Pancreas (tissue), 10 donors: ENCODE results near the gene NOD2. TPM values are rescaled to one million over a fixed set of nuclear protein-coding genes. Genes with fewer than 3 reads are reported as not detected.

Experiments used
- ATAC-seq, 4 donors: fragments of 200-7000 bp; cut with Tn5 transposase; one replicate each; pipeline versions ENCODE4 v1.8.0 to v1.9.1; 2020; ENCODE audit warnings: mild to moderate bottlenecking in 4 of 4, moderate library complexity in 4 of 4
- DNase-seq, 6 donors: peaks; one replicate each; pipeline ENCODE4 v3.0.0-alpha.2; 2020
- FAIRE-seq: peaks from 2 replicates; lab custom pipeline; 2012; peaks lifted over from hg19 to GRCh38; lab: Jason Lieb, UNC
- H3K27ac ChIP-seq, 4 donors: fragments of 200-600 bp; sonication (generic); 1 replicate in 3 of 4; 2 replicates in 1 of 4; pipeline versions ENCODE4 v1.5.0 to v1.8.0; 2020
- H3K27me3 ChIP-seq, 4 donors: fragments of 200-600 bp; one replicate each; pipeline ENCODE4 v1.8.0; 2021
- H3K36me3 ChIP-seq, 3 donors: fragments of 200-600 bp; sonication (generic) in 1 of 3; one replicate each; pipeline versions ENCODE4 v1.5.0 to v1.8.0; 2020 to 2021
- H3K4me1 ChIP-seq, 3 donors: fragments of 200-600 bp; one replicate each; pipeline ENCODE4 v1.8.0; 2021
- H3K4me3 ChIP-seq, 4 donors: fragments of 200-600 bp; sonication (generic) in 2 of 4; one replicate each; pipeline versions ENCODE4 v1.5.0 to v1.8.0; 2020 to 2021
- H3K9me3 ChIP-seq, 4 donors: fragments of 200-600 bp; one replicate each; pipeline ENCODE4 v1.8.0; 2021
- CTCF ChIP-seq, 4 donors: fragments of 200-600 bp; sonication (generic) in 3 of 4; IDR thresholded peaks; one replicate each; pipeline versions ENCODE4 v1.5.0 to v1.8.0; 2021; ENCODE audit warnings: antibody characterized with exemption in 4 of 4
- WGBS, 2 donors: extraction: QIAGEN DNeasy Blood & Tissue Kit; methylation state at CpG; one replicate each; pipeline ENCODE4 v1.1.7; 2013; 5-methylcytosine and 5-hydroxymethylcytosine counted together
- intact Hi-C, 3 donors: fragments of 100-400 bp; cut with DNase I; formaldehyde crosslinking; loops; one replicate each; pipeline versions ENCODE4 v1.11.1 to v1.14.2; 2022
- polyA plus RNA-seq, 2 donors: library from polyadenylated mRNA; stranded (reverse); fragments of 200-250 nt; gene quantifications; one replicate each; pipeline ENCODE4 v1.2.3, GENCODE V29; 2013
- total RNA-seq, 6 donors: library from RNA; stranded (reverse); fragmentation: NEBNext Ultra II Directional in 4 of 6; extraction: Animal tissue kit (Norgen Biotek cat#: 25700) in 4 of 6; gene quantifications; one replicate each; pipeline versions ENCODE4 v1.2.1 to v1.2.4, GENCODE V29; 2021 to 2023
- donor health status: healthy with polysubstance abuse.
- donor health status: DM: no; HTN: no; CAD: no; lungs with moderate emphysema.
- donor health status: DM: no; HTN: no; CAD: no.
- donor health status: control.
- donor health status: control.
- donor health status: Bipolar disorder and iron deficiency.
- donor health status: DM: yes; HTN: yes; CAD: no.
- donor health status: DM: no; HTN: no; CAD: no.
- donor health status: DM: no; HTN: no; CAD: no.
- donor health status: DM: yes; HTN: yes; CAD: no.

NOD2 gene
- total and polyA plus RNA-seq, 8 donors = 0.08 to 2.1 (median 0.27) TPM

GRCh38 chr16:50765260-50765659 lies 71.9 kb downstream of the NOD2 start:
- WGBS, 2 donors = 75 to 87% methylated on average over 1 of the region's 1 CpG
- intact Hi-C loops = no loop called here
- TF ChIP-seq CTCF (IDR thresholded peaks at IDR 0.05) = no peak
- FAIRE-seq (no peak), DNase-seq (no peak), ATAC-seq (no peak)
- Histone ChIP-seq H3K27ac (no peak overlapping the region), H3K9me3 (no peaks in the 10 kb centered on the region), H3K27me3 (no peaks in the 10 kb centered on the region), H3K4me3 (no peak overlapping the region), H3K4me1 (no peaks in the 10 kb centered on the region), H3K36me3 (no peaks in the 10 kb centered on the region)

- ATAC-seq (no peak), FAIRE-seq (no peak), DNase-seq (no peak)
- Histone ChIP-seq H3K36me3 (no peaks in the 10 kb centered on the region), H3K9me3 (no peaks in the 10 kb centered on the region), H3K4me1 (no peaks in the 10 kb centered on the region), H3K27ac (no peak overlapping the region), H3K27me3 (no peaks in the 10 kb centered on the region), H3K4me3 (no peak overlapping the region)
- intact Hi-C loops = no loop called here
- WGBS, 2 donors = 98 to 100% methylated on average over 1 of the region's 1 CpG
- TF ChIP-seq CTCF (IDR thresholded peaks at IDR 0.05) = no peak
Observed at GRCh38 chr16:50765861-50766260, 72.5 kb downstream of the NOD2 start.

GRCh38 chr16:50767197-50767596 lies 73.8 kb downstream of the NOD2 start:
- FAIRE-seq = no peak
- intact Hi-C loops = no loop called here
- TF ChIP-seq CTCF (IDR thresholded peaks at IDR 0.05) = no peak
- no peak for DNase-seq
- Histone ChIP-seq H3K9me3 (no peaks in the 10 kb centered on the region), H3K36me3 (no peaks in the 10 kb centered on the region), H3K27ac (no peak overlapping the region), H3K4me1 (no peaks in the 10 kb centered on the region), H3K4me3 (no peak overlapping the region), H3K27me3 (no peaks in the 10 kb centered on the region)
- 95 to 97% methylated on average over 2 of the region's 2 CpGs for WGBS, 2 donors
- no peak for ATAC-seq

- intact Hi-C loops = no loop called here
- ATAC-seq = no peak
- no peak for DNase-seq
- WGBS, 2 donors = 95 to 96% methylated on average over 3 of the region's 3 CpGs
- FAIRE-seq = no peak
- no peak for TF ChIP-seq CTCF (IDR thresholded peaks at IDR 0.05)
- Histone ChIP-seq H3K27ac (no peak overlapping the region), H3K4me3 (no peak overlapping the region), H3K9me3 (no peaks in the 10 kb centered on the region), H3K36me3 (no peaks in the 10 kb centered on the region), H3K27me3 (no peaks in the 10 kb centered on the region), H3K4me1 (no peaks in the 10 kb centered on the region)
Observed at GRCh38 chr16:50771366-50771765, 78.0 kb downstream of the NOD2 start.

GRCh38 chr16:50774405-50774804 lies 81.0 kb downstream of the NOD2 start:
- intact Hi-C loops = no loop called here
- DNase-seq (no peak), ATAC-seq (no peak), FAIRE-seq (no peak)
- Histone ChIP-seq H3K27me3 (no peaks in the 10 kb centered on the region), H3K4me3 (no peak overlapping the region), H3K27ac (no peak overlapping the region), H3K4me1 (peaks cover 0 to 4% (median 0%) of the 10 kb centered on the region in 3 donors), H3K36me3 (no peaks in the 10 kb centered on the region), H3K9me3 (no peaks in the 10 kb centered on the region)
- no peak for TF ChIP-seq CTCF (IDR thresholded peaks at IDR 0.05)
- WGBS, 2 donors = 92% methylated on average over 5 of the region's 5 CpGs
